Body of pancreas (tissue), 4 donors: ENCODE data around the gene FMNL2.

ENCODE experiments used
- CTCF ChIP-seq, 7 experiments: fragments of 450-650 bp in 4 of 7; fragments of 200-600 bp in 3 of 7; sonication (generic) in 3 of 7; IDR thresholded peaks; one replicate each; pipeline ENCODE4 v1.5.1; 2016 to 2019; ENCODE audit warnings: antibody characterized with exemption in 7 of 7
- POLR2A ChIP-seq, 3 donors: fragments of 450-650 bp; IDR thresholded peaks; one replicate each; pipeline ENCODE4 v1.6.1; 2016; ENCODE audit warnings: antibody characterized with exemption in 3 of 3, mild to moderate bottlenecking in 2 of 3

GRCh38 chr2:152418688-152419087 lies 83.7 kb downstream of the FMNL2 start:
- TF ChIP-seq CTCF (IDR thresholded peaks at IDR 0.05): no peak
- TF ChIP-seq POLR2A (IDR thresholded peaks at IDR 0.05): no peak
